Natural killer cell treated with Interleukin-12 subunit alpha and Interleukin-12 subunit beta and Interleukin-15 and Interleukin-18, amount 100 ng/mL, for 72 hours (primary cell): ENCODE results near the gene FGFR4. TPM values are rescaled to one million over a fixed set of nuclear protein-coding genes. Genes with fewer than 3 reads are reported as not detected.

Experiments
- ATAC-seq, 2 donors: fragments of 150-1000 bp; cut with Tn5 transposase in 1 of 2; sonication (Bioruptor Pico), chemical (Tn5 transposase) in 1 of 2; 2 replicates each; pipeline ENCODE4 v1.10.0; 2021
- DNase-seq: peaks from one replicate; pipeline ENCODE4 v3.0.0; 2022; ENCODE audit warnings: low spot score
- H3K27ac Mint-ChIP-seq, 2 donors: 1 replicate in 1 of 2; 2 replicates in 1 of 2; pipeline ENCODE4 v1.8.0; 2022; ENCODE audit warnings: mixed read lengths in 2 of 2, mild to moderate bottlenecking in 1 of 2, moderate library complexity in 1 of 2
- H3K27me3 Mint-ChIP-seq, 2 donors: 1 replicate in 1 of 2; 2 replicates in 1 of 2; pipeline ENCODE4 v1.8.0; 2022; ENCODE audit warnings: mixed read lengths in 2 of 2
- H3K36me3 Mint-ChIP-seq: one replicate; pipeline ENCODE4 v1.8.0; 2022; ENCODE audit warnings: mixed read lengths
- H3K4me1 Mint-ChIP-seq, 2 donors: 1 replicate in 1 of 2; 2 replicates in 1 of 2; pipeline ENCODE4 v1.8.0; 2022; ENCODE audit warnings: low read depth in 2 of 2, mixed read lengths in 2 of 2, mild to moderate bottlenecking in 1 of 2
- H3K4me3 Mint-ChIP-seq: one replicate; pipeline ENCODE4 v1.8.0; 2022; ENCODE audit warnings: mixed read lengths
- H3K9me3 Mint-ChIP-seq: 2 replicates; pipeline ENCODE4 v1.8.0; 2022; ENCODE audit warnings: mixed read lengths
- total RNA-seq, 2 donors: library from RNA; stranded (reverse); gene quantifications; one replicate each; pipeline ENCODE4 v1.2.3, GENCODE V29; 2022

Gene FGFR4
- total RNA-seq, 2 donors from 2014 or later = 1.9 to 2.0 TPM

DNA sequence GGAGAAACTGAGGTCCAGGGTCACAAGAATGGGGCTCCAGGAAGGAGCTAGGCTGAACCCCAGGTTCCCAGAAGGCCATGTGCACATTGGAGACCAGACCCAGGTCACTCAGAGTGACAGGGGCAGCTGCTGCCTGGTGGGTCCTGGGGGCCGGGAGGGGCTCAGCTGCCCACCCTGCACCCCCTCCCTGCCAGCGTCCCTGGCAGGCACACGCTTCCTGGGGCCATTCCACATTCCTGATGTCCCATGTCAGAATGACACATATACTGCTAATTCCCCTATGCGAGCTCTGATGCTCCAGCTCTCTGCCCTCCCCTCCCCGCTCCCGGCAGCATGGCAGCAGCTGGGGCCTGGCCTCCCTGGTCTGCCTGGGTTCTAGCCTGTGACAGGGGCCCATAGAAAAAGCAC is 14.0 kb downstream of the FGFR4 start:
- Mint-ChIP-seq H3K4me3 (no peak overlapping the region), H3K36me3 (no peaks in the 10 kb centered on the region), H3K4me1 (no peaks in the 10 kb centered on the region), H3K27ac (no peak overlapping the region), H3K9me3 (no peaks in the 10 kb centered on the region), H3K27me3 (no peaks in the 10 kb centered on the region)
- ATAC-seq = no peak
- no peak for DNase-seq

DNA sequence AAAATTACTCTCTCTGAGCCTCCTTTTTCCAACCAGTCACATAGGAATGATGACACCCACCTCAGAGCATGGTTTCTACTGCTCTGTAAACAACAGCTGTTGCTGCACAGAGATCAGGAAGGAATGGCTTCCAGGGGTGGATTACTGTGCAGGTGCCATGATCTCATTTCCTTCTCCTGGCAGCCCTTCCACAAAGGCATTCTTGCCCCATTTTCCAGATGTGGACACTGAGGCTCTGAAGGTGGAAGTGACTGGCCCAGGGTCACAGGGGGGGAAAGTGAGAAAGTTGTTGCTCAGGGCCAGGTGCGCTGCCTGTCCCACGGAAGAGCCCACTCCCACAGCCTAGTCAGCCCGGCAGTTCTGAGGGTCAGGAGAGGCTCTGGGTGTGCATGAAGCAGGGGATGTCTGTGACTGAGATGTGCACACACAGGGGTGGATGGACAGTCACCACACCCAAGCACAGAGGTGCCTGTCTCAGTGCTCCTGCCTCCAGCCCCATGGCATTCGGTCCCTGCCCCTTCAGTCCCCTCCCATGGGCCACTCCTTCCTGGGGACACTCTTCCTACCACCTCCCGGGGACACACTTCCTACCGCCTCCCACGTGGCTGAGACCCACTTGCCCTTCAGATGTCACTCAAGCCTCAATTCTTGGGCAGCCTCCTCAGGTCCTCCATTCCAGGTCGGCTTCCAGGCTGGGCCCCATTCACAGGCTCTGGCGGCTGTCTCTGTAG is 17.0 kb downstream of the FGFR4 start:
- Mint-ChIP-seq H3K27ac (no peak overlapping the region), H3K9me3 (no peaks in the 10 kb centered on the region), H3K36me3 (no peaks in the 10 kb centered on the region), H3K4me3 (no peak overlapping the region), H3K4me1 (no peaks in the 10 kb centered on the region), H3K27me3 (no peaks in the 10 kb centered on the region)
- DNase-seq (no peak), ATAC-seq (peak; percentile 17 to 32)

DNA sequence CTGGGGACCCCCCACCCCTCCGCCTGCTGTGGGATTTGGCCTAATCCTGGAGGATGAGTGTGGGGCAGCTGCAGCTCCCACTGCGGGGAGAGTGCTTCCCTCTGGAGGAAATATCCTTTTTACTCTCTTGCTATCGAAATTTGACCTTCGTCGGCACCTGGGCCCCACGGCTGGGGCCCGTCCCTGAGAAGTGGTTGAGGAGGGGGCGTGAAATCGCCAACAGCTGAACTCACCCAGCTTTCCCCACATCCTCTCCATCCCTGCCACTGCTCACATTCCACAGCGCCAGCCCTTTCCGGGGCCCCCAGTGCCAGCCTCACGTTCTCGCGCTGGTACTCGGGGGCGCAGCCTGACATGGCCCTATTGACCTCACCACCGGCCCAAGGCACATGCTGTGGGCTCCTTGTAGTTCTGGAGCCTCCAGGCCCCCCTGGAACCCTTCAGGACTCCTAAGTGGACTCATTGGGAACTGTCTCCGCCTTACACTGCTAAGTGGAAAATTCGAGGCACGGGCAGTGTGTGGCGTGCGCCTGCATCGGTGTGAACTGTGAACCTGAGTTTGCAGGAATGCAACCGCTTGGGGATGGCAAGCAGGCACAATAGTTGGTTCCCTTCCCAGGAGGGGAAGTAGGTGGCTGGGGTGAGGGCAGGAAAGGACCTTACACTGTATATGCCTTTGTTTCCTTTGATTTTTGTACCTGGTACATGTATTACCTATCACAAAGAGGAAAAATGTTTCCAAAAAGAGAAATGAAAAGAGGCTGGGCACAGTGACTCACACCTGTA is 19.2 kb downstream of the FGFR4 start:
- Mint-ChIP-seq H3K4me3 (no peak overlapping the region), H3K27ac (no peak overlapping the region), H3K9me3 (no peaks in the 10 kb centered on the region), H3K36me3 (no peaks in the 10 kb centered on the region), H3K27me3 (no peaks in the 10 kb centered on the region), H3K4me1 (no peaks in the 10 kb centered on the region)
- DNase-seq (no peak), ATAC-seq (no peak)

DNA sequence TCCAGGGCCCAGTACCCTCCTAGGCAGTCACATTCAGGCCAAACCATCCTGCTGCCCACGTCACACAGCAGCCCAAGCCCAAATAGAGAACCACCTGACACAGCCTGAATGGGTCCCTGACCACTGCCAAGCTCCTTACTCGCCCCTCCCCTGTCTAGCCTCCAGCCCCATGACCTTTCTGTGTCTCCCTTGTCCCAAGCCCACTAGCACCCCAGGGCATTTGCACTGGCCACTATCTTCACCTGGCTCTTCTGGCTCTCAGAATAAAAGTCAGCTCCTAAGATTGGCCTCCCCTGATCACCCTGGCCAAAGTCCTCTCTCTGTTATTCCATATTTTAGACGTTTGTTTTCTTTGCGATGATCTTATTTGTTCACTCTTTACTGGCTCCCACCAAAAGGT is 20.4 kb downstream of the FGFR4 start:
- Mint-ChIP-seq H3K36me3 (no peaks in the 10 kb centered on the region), H3K27ac (no peak overlapping the region), H3K4me3 (no peak overlapping the region), H3K4me1 (peaks cover 0 to 6% of the 10 kb centered on the region in 2 donors), H3K27me3 (no peaks in the 10 kb centered on the region), H3K9me3 (no peaks in the 10 kb centered on the region)
- no peak for DNase-seq
- no peak for ATAC-seq

DNA sequence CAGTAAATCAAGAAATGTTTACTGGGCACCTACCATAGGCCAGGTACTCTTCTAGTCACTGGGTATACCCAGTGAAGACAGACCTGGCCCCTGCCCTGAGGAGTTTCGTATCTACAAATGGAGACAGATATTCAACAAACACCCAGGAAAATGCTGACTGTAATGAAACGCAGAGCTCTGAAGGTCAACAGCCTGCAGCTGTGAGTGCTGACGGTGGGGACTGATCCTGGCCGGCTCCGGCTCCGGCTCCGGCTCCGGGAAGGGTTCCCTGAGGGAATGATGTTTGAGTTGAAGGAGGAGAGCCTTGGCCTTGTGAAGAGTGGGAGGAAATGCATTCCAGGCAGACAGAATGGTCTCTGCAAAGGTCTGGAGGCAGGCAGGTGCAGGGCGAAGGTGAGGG is 23.1 kb downstream of the FGFR4 start:
- no peaks in the 10 kb centered on the region for H3K27me3 Mint-ChIP-seq
- no peak overlapping the region for H3K27ac Mint-ChIP-seq
- no peak overlapping the region for H3K4me3 Mint-ChIP-seq
- DNase-seq = no peak
- ATAC-seq = no peak
- no peaks in the 10 kb centered on the region for H3K36me3 Mint-ChIP-seq
- H3K9me3 Mint-ChIP-seq = no peaks in the 10 kb centered on the region
- peaks cover 4 to 13% of the 10 kb centered on the region in 2 donors for H3K4me1 Mint-ChIP-seq

DNA sequence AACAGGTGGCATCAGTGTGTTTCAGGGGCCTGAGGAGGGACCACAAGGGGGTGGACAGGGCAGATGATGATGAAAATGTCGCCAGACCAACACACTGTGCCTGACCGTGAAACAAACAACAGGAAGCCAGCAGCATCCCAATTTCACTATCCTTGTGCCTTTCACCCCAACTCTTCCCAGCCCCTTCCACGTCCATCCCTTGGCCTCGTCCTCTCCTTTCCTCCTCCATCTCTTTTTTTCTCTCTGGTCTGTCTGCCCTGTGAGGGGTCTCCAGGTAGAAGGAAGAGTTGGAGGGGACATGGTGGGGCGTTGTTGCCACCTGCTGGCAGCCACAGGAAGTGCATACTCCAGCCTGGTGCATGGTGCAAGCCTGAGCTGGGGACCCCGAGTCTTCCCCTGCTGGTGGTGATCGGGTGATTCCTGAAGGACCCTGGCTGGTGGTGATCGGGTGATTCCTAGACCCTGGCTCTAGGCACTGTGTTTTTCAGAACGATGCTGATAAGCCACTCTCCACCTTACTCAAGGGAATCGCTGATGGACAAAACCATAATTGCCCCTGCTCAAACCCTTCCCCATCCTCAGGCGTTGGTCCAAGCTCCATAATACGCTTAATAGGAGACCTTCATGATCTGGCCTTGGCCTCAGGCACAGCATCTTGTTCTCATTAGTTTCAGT is 25.1 kb downstream of the FGFR4 start:
- H3K36me3 Mint-ChIP-seq = no peaks in the 10 kb centered on the region
- no peaks in the 10 kb centered on the region for H3K27me3 Mint-ChIP-seq
- no peak overlapping the region for H3K4me3 Mint-ChIP-seq
- H3K4me1 Mint-ChIP-seq = peaks cover 14 to 22% of the 10 kb centered on the region in 2 donors
- peaks cover 5% of the 10 kb centered on the region for H3K9me3 Mint-ChIP-seq
- DNase-seq = peak; percentile 71
- ATAC-seq = peak; percentile 62 to 69
- H3K27ac Mint-ChIP-seq = peak overlapping the region in 1 of 2 donors; percentile 66

DNA sequence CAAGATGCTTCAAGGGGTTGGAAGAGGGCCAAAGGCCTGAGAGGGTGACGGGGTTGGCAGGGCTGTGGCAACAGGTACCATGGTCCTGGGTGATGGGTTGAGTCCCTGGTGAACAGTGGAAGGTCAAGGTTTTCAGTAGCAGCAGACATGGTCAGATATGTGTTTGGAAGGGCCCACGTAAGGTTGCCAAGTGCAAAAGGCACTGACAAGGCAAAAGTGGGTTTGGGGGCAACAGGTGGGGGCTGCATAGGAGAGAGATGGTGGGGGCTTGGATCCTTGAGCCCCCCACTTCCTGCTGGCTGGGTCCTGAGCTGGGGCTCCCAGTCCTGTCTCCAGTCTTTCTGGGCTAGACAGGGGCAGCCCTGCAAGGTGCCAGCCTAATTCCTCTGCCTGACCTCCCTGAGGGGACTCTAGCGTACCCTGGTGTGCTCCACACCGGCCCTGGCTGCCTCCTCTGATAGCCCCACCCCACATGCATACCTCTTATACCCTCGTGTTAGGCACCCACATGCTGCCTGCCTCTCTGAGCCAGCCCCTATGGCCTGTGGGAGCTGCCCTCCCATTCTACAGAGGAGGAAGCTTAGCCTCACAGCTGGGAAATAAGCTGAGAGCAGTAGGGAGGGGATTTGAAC is 26.0 kb downstream of the FGFR4 start:
- Mint-ChIP-seq H3K27me3 (no peaks in the 10 kb centered on the region), H3K27ac (no peak overlapping the region), H3K36me3 (no peaks in the 10 kb centered on the region), H3K9me3 (peaks cover 5% of the 10 kb centered on the region), H3K4me1 (peaks cover 14 to 24% of the 10 kb centered on the region in 2 donors), H3K4me3 (no peak overlapping the region)
- DNase-seq (no peak), ATAC-seq (no peak)

DNA sequence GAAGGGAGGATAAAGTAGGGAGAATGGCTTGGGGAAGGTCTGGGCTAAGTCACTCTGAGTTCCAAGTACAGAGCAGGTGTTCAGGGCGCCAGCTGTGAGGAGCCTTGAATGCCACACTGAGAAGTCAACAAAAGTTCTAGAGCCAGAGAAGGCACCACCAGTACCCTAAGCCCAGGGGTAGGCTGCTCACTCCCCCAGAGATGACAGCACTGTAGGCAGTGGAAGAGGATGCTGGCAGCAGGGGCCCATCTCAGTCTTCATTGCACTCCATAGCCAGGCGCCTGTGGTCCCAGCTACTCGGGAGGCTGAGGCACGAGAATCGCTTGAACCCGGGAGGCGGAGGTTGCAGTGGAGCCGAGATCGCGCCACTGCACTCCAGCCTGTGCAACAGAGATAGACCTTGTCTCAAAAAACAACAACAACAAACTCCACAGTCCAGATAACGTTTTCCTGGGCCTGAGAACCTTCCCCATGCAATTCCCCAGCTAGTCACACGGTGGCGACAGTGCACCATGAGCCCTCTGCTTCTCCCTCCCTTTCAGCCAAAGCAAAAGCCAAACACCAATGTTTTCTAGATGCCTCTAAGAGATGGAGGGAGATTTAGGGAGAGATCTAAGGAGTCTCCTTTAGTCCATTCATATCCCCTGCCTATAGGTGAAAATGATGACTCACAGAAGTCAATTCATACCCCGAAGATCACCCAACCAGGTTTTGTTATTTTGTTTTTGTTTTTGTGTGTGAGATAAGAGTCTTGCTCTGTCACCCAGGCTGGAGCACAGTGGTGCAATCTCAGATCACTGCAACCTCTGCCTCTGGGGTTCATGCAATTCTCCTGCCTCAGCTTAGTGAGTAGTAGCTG is 27.1 kb downstream of the FGFR4 start:
- Mint-ChIP-seq H3K9me3 (peaks cover 5% of the 10 kb centered on the region), H3K36me3 (no peaks in the 10 kb centered on the region), H3K27ac (no peak overlapping the region), H3K4me1 (peaks cover 14 to 24% of the 10 kb centered on the region in 2 donors), H3K27me3 (no peaks in the 10 kb centered on the region), H3K4me3 (no peak overlapping the region)
- DNase-seq (peak; percentile 81), ATAC-seq (peak; percentile 56 to 62)

DNA sequence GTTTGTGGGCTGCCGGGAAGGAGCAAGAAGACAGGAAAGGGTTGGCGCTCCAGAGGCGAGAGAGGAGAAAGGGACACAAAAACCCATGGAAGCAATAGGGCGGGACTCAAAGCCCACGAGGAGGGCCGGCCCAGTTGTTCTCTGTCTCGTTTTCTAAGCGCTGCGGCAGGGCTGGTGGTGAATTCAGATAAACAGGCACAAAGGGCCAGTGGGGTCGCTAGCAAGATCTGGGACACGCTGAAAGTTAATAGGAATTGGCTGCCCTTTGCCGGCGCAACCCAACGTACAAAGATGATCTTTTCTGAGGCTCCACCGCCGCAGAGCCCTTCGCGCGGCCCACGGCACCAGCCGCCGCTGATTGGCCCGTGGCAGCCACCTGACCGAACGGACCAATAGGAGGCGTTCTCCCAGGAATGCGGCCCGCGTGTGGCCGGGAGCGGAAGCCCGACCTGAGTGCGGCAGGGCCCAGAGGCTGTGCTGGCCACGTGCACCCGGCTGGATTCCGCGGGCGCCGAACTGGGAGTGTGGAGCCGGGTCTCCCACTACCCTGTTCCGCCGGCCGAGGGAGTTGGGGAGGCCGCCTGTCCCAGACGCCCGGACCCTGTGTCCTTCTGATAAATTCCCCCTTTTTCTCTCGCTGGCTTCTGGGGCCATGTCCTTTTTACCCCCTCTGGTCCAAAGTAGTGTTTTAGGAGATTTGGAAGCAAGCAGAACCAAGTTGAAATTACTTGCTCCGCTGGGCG is 30.1 kb downstream of the FGFR4 start:
- peak overlapping the region; percentile 62 for H3K4me3 Mint-ChIP-seq
- DNase-seq = peak; percentile 88
- H3K9me3 Mint-ChIP-seq = peaks cover 5% of the 10 kb centered on the region

DNA sequence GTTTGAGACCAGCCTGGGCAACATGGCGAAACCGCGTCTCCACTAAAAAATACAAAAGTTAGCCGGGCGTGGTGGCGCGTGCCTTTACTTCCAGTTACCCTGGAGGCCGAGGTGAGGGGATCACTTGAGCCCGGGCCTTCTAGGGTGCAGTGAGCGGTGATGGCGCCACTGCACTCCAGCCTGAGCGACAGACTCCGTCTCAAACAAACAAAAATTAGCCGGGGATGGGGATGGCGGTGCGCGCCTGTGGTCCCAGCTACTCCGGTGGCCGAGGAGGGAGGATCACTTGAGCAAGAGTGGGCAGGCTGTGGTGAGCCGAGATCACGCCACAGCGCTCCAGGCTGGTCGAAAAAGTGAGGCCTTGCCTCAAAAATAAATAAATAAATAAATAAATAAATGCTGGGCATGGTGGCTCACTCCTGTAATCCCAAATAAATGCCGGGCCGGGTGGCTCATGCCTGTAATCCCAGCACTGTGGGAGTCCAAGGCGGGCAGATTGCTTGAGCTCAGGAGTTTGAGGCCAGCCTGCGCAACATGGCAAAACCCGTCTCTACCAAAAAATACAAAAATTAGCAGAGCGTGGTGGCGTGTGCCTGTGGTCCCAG is 30.8 kb downstream of the FGFR4 start:
- peak overlapping the region; percentile 53 to 82 for H3K27ac Mint-ChIP-seq

More for the DNA sequence above, 30.1 kb downstream of the FGFR4 start:
- Mint-ChIP-seq H3K27ac (peak overlapping the region; percentile 53 to 82), H3K27me3 (no peaks in the 10 kb centered on the region), H3K36me3 (no peaks in the 10 kb centered on the region), H3K4me1 (peaks cover 14 to 21% of the 10 kb centered on the region in 2 donors)
- ATAC-seq = peak; percentile 96 to 97

DNA sequence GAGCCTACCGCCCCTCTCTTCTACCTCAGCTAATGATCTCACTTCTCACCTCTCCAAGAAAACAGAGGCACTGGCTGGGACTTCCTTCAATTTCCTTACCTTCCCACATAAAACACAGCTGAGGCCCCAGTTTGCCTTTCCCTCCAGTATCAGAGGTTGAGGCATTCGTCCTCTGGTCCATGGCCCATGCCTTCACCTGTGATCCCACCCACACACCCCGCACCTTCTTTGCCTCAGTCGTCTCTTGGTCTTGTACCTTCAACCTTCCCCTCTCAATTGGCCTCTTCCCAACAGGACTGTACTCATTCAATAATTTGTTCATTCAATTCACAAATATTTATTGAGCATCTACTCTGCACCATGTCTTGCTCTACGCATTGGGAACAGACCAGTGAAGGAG is 35.9 kb downstream of the FGFR4 start:
- no peaks in the 10 kb centered on the region for H3K36me3 Mint-ChIP-seq
- no peaks in the 10 kb centered on the region for H3K9me3 Mint-ChIP-seq
- H3K4me3 Mint-ChIP-seq = no peak overlapping the region
- H3K4me1 Mint-ChIP-seq = no peaks in the 10 kb centered on the region
- no peak overlapping the region for H3K27ac Mint-ChIP-seq
- ATAC-seq = no peak
- DNase-seq = no peak
- H3K27me3 Mint-ChIP-seq = no peaks in the 10 kb centered on the region

More for the DNA sequence above, 30.8 kb downstream of the FGFR4 start:
- Mint-ChIP-seq H3K9me3 (peaks cover 5% of the 10 kb centered on the region), H3K27me3 (no peaks in the 10 kb centered on the region), H3K36me3 (no peaks in the 10 kb centered on the region), H3K4me3 (peak overlapping the region; percentile 30), H3K4me1 (peaks cover 14 to 19% of the 10 kb centered on the region in 2 donors)
- ATAC-seq (no peak), DNase-seq (no peak)

DNA sequence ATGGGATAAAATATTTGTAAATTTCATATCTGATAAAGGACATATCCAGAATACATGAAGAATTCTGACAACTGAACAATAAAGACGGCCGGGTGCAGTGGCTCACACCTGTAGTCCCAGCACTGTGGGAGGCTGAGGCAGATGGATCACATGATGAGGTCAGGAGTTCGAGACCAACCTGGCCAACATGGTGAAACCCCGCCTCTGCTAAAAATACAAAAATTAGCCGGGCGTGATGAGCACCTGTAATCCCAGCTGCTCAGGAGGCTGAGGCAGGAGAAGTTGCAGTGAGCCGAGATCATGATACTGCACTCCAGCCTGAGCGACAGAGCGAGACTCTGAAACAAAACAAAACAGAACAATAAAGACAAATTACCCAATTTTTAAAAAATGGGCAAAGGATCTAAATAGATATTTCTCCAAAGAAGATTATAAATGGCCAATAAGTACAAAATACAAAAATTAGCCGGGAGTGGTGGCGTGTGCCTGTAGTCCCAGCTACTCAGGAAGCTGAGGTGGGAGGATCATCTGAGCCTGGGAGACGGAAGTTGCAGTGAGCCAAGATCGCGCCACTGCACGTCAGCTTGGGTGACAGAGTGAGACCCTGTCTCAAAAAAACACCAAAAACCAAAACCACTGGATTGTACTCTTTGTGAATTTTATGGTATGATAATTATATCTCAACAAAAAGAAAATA is 37.2 kb downstream of the FGFR4 start:
- Mint-ChIP-seq H3K4me3 (no peak overlapping the region), H3K9me3 (no peaks in the 10 kb centered on the region), H3K36me3 (no peaks in the 10 kb centered on the region), H3K27me3 (no peaks in the 10 kb centered on the region), H3K27ac (no peak overlapping the region), H3K4me1 (peaks cover 9% of the 10 kb centered on the region in 2 donors)
- ATAC-seq (no peak), DNase-seq (no peak)
